HG03354 (cell line): Measurements from ENCODE around the gene TAB3.

Source experiments
- ATAC-seq: cut with Tn5 transposase; IDR thresholded peaks from one replicate; pipeline ENCODE4 v1.9.1; 2021; ENCODE audit warnings: mild to moderate bottlenecking; ENCODE audit not compliant: unreplicated experiment, poor library complexity, severe bottlenecking

The TAB3 gene, protein sequence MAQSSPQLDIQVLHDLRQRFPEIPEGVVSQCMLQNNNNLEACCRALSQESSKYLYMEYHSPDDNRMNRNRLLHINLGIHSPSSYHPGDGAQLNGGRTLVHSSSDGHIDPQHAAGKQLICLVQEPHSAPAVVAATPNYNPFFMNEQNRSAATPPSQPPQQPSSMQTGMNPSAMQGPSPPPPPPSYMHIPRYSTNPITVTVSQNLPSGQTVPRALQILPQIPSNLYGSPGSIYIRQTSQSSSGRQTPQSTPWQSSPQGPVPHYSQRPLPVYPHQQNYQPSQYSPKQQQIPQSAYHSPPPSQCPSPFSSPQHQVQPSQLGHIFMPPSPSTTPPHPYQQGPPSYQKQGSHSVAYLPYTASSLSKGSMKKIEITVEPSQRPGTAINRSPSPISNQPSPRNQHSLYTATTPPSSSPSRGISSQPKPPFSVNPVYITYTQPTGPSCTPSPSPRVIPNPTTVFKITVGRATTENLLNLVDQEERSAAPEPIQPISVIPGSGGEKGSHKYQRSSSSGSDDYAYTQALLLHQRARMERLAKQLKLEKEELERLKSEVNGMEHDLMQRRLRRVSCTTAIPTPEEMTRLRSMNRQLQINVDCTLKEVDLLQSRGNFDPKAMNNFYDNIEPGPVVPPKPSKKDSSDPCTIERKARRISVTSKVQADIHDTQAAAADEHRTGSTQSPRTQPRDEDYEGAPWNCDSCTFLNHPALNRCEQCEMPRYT

GRCh38 chrX:30889147-30890140 is at the start of gene TAB3:
TSS of gene TAB3 (minus strand) at chrX:30889254. CDS start at chrX:30859588, 29,666 bp downstream.
- ATAC-seq = peak; percentile 91

DNA sequence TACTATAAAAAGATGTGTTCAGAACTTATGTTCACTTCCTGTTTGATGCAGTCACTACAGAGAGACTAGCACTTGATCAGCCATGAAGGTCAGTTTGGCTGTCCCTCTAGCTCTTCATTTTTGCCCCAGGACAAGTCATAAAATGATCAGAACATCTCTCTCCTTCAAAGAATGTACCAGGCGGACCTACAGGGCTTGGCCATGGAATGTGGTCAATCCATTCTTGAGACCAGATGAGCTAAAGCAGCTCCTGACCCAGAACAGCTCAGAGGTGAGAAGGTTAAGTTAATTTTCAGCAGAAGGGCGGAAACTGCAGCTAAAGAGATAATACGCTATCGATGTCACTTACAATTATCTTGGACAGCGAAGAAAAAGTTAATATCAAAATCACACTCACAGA is 49.2 kb upstream of the TAB3 start:
- ATAC-seq = no peak

GRCh38 chrX:30935985-30936384 is 46.9 kb upstream of the TAB3 start:
- ATAC-seq = no peak

- no peak for ATAC-seq
These were observed 42.9 kb upstream of the TAB3 start for GRCh38 chrX:30931920-30932319.

- ATAC-seq = no peak
These were observed 41.6 kb upstream of the TAB3 start for GRCh38 chrX:30930679-30931078.

DNA sequence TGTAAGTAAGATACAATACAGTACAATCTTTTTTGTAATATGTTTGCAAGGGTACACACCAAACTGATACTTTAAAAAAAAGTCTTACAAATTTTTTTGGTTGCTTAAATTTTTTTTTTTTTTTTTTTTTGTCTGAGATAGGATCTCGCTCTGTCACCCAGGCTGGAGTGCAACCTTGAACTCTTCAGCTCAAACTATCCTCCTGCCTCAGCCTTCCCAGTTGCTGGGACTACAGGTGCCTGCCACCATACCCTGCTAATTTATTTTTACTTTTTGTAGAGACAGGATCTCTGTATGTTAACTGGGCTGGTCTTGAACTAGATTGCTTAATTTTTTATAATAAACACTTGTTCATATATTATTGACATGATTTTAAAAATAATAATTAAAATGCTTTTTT is 41.1 kb upstream of the TAB3 start:
- no peak for ATAC-seq

DNA sequence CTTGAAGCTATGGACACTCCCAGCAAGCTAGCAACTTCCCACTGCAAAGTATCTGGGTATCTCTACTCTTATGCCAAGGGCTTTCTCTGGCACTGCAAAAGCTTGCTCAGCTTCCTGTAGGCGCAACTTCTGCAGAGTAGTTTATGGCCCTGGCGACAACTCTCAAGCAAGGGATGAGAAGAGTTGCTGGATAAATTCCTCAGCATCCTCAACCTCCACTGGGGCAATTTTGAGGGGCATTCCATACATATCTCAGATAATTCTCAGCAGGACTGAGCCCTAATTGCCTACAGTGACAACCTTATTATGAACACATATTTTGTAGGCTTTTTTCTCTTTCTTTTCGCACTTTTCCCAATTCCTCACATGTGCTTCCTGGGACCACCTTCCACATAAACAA is 31.2 kb upstream of the TAB3 start:
- ATAC-seq = no peak

GRCh38 chrX:30918480-30918879 is 29.4 kb upstream of the TAB3 start:
- ATAC-seq = no peak

GRCh38 chrX:30913492-30913891 is 24.4 kb upstream of the TAB3 start:
- ATAC-seq = no peak

- ATAC-seq = no peak
These were observed 21.2 kb upstream of the TAB3 start for GRCh38 chrX:30910124-30910860.

DNA sequence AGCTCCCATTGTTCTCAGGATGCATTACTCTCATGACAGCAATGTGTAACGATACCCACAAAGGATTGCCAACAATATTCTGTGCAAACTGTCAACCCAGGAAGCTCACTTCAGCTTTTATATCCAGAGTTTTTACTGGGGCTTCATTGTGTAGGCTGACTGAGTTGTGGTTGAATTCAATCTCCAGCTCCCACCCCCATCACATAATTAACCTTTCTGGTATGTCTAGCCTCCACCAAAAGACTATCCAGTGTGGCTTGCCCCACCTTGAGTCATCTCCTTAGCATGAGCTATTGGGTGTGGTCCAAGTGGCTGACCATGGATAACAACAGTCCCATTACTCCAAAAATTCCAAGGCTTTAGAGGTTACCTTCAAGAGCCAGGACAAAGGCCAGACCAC is 17.7 kb upstream of the TAB3 start:
- ATAC-seq = no peak

- no peak for ATAC-seq
These were observed 16.3 kb upstream of the TAB3 start for GRCh38 chrX:30905321-30905720.

GRCh38 chrX:30904632-30905031 is 15.6 kb upstream of the TAB3 start:
- no peak for ATAC-seq

- ATAC-seq = no peak
These were observed 15.1 kb upstream of the TAB3 start for GRCh38 chrX:30904186-30904585.

DNA sequence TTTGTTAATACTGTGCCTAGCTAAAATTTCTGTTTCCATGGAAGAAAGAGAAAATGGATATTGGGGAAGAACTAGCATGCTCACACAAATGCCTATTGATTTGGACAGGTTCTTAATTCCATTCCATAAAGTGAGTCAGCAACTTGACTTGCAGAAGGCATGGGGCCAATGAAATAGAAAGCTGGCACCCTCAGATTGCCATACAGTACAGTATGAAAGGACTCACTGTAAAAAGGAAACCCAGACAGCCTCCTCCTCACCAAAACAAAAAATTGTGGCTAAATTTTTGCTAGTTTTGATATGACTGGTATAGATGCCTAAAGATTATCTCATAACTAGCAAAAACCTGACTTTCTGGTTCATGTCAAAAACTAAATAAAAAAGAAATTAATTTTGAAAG is 11.2 kb upstream of the TAB3 start:
- no peak for ATAC-seq

- no peak for ATAC-seq
These were observed 9.8 kb upstream of the TAB3 start for GRCh38 chrX:30898886-30899285.

DNA sequence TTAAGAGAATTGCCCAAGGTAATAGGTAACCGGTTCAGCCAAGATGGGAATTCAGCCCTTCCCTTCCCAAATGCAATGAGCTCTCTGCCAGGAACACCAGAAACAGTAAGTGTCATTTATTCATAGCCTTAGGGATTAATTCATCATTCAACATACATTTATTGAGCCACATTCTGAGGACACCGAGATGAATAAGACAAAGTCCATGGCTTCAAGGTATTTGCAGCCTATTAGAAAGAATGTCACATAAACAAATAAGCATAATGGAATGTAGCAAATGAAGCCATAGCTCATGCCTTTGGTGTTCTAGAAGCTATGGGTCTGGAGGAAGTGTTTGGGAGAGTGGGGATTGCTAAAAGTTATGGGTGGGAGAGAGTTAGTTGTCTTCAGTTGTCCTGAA is 6.3 kb upstream of the TAB3 start:
- no peak for ATAC-seq

- ATAC-seq = no peak
These were observed 4.2 kb upstream of the TAB3 start for GRCh38 chrX:30893206-30893605.

- no peak for ATAC-seq
These were observed 3.5 kb upstream of the TAB3 start for GRCh38 chrX:30892591-30892990.
